Psoas muscle (tissue), 8 donors: ENCODE measurements around the gene SYNPR. TPM values are rescaled to one million over a fixed set of nuclear protein-coding genes. Genes with fewer than 3 reads are reported as not detected.

ENCODE experiments used
- ATAC-seq, 4 donors: fragments of 200-7000 bp; cut with Tn5 transposase; one replicate each; pipeline ENCODE4 v1.9.1; 2020; ENCODE audit warnings: moderate library complexity in 3 of 4, mild to moderate bottlenecking in 2 of 4
- DNase-seq, 2 donors: peaks; one replicate each; pipeline ENCODE4 v3.0.0-alpha.2; 2020
- H3K27ac ChIP-seq: fragments of 200-600 bp; one replicate; pipeline ENCODE4 v1.8.0; 2022
- H3K27me3 ChIP-seq, 3 donors: fragments of 200-600 bp in 1 of 3; one replicate each; pipeline versions ENCODE4 v1.6.1 to v1.8.0; 2013 to 2022; ENCODE audit warnings: low read length in 2 of 3, mild to moderate bottlenecking in 2 of 3, moderate library complexity in 1 of 3; ENCODE audit not compliant: insufficient read depth in 3 of 3
- H3K36me3 ChIP-seq, 2 donors: fragments of 200-600 bp in 1 of 2; one replicate each; pipeline versions ENCODE4 v1.6.1 to v1.8.0; 2013 to 2022; ENCODE audit warnings: low read depth in 1 of 2, mild to moderate bottlenecking in 1 of 2, moderate library complexity in 1 of 2; ENCODE audit not compliant: insufficient read depth in 1 of 2
- H3K4me1 ChIP-seq: fragments of 200-600 bp; one replicate; pipeline ENCODE4 v1.8.0; 2022
- H3K4me3 ChIP-seq: fragments of 200-600 bp; one replicate; pipeline ENCODE4 v1.8.0; 2022; ENCODE audit warnings: mild to moderate bottlenecking
- H3K9me3 ChIP-seq: fragments of 200-600 bp; one replicate; pipeline ENCODE4 v1.8.0; 2022
- WGBS, 3 donors: extraction: QIAGEN DNeasy Blood & Tissue Kit; methylation state at CpG; one replicate each; pipeline versions ENCODE4 v1.1.6 to v1.1.7; 2013; 5-methylcytosine and 5-hydroxymethylcytosine counted together
- intact Hi-C, 2 donors: fragments of 100-400 bp; cut with DNase I; formaldehyde crosslinking; loops; one replicate each; pipeline versions ENCODE4 v1.11.0 to v1.14.2; 2022
- polyA plus RNA-seq, 3 donors: library from polyadenylated mRNA; stranded (reverse); fragments of 200-250 nt; gene quantifications; one replicate each; pipeline ENCODE4 v1.2.3, GENCODE V29; 2013
- total RNA-seq, 4 donors: library from RNA; stranded (reverse); fragmentation: NEBNext Ultra II Directional in 2 of 4; extraction: Animal tissue kit (Norgen Biotek cat#: 25700) in 2 of 4; gene quantifications; one replicate each; pipeline versions ENCODE4 v1.2.1 to v1.2.4, GENCODE V29; 2021 to 2023
- TF ChIP-seq, protein P1 (sequence below): fragments of 200-600 bp; IDR thresholded peaks from one replicate; pipeline ENCODE4 v1.8.0; 2022; ENCODE audit warnings: antibody characterized with exemption
- donor health status: healthy with polysubstance abuse.
- donor health status: DM: no; HTN: no; CAD: no; lungs with moderate emphysema.
- donor health status: Bipolar disorder and iron deficiency.
- donor health status: healthy.
- donor health status: DM: yes; HTN: yes; CAD: no.
- donor health status: DM: no; HTN: no; CAD: no.
- donor health status: DM: no; HTN: no; CAD: no.
- donor health status: DM: yes; HTN: yes; CAD: no.

The SYNPR gene
- total and polyA plus RNA-seq, 7 donors = 0.03 TPM; not detected in 6

DNA sequence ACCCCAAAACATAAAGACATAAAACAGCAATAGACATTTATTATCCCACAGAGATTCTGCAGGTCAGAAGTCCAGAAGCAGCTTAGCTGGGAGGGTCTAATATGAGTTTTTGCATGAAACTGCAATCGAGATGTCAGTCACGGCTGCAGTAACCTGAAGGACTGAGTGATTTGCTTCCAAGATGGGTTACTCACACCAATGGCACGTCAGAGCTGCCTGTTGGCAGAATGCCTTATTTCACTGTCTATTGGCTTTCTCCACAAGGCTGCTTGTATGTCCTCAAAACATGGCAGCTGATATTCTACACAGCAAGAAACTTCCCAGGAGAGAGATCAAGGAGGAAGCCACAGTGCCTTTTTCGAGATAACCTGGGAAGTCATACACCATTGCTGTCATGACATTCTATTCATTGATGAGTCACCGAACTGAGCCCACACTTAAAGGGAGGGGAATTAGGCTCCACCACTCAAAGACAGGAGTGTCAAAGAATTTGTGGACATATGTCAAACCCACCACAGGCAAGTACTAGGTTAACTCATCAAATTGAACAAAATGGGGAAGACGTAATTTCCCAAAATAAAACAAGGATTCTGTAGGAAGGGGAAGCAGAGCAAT is 122.2 kb downstream of the SYNPR start:
- ATAC-seq = no peak
- H3K4me1 ChIP-seq = no peaks in the 10 kb centered on the region
- no peaks in the 10 kb centered on the region for H3K36me3 ChIP-seq
- no peaks in the 10 kb centered on the region for H3K27me3 ChIP-seq
- TF ChIP-seq, protein P1, sequence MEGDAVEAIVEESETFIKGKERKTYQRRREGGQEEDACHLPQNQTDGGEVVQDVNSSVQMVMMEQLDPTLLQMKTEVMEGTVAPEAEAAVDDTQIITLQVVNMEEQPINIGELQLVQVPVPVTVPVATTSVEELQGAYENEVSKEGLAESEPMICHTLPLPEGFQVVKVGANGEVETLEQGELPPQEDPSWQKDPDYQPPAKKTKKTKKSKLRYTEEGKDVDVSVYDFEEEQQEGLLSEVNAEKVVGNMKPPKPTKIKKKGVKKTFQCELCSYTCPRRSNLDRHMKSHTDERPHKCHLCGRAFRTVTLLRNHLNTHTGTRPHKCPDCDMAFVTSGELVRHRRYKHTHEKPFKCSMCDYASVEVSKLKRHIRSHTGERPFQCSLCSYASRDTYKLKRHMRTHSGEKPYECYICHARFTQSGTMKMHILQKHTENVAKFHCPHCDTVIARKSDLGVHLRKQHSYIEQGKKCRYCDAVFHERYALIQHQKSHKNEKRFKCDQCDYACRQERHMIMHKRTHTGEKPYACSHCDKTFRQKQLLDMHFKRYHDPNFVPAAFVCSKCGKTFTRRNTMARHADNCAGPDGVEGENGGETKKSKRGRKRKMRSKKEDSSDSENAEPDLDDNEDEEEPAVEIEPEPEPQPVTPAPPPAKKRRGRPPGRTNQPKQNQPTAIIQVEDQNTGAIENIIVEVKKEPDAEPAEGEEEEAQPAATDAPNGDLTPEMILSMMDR = no peak
- no peak overlapping the region for H3K4me3 ChIP-seq
- intact Hi-C loops = no loop called here
- DNase-seq = no peak
- WGBS, 3 donors = 58 to 67% (median 65%) methylated on average over 6 of the region's 6 CpGs
- no peak overlapping the region for H3K27ac ChIP-seq
- H3K9me3 ChIP-seq = no peaks in the 10 kb centered on the region

DNA sequence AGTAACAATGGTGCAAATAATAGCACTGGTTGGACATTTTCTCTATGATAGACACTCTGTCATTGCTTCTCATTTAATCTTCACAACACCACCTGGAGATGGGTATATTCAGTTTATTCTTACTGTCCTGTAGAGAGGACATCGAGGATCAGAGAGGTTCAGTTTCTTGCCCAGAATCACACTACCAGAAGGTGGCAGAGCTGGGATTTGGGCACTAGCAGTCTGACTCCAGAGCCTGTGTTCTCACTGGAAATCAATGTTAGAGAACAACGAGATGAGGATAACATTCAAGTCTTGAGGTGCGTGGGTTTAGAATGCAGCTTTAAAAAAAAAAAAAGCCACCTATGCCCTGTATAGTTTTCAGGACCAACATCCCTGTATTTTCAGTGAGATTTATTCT is 127.8 kb downstream of the SYNPR start:
- ATAC-seq = no peak
- Histone ChIP-seq H3K36me3 (no peaks in the 10 kb centered on the region), H3K9me3 (no peaks in the 10 kb centered on the region), H3K27ac (no peak overlapping the region), H3K4me3 (no peak overlapping the region), H3K27me3 (no peaks in the 10 kb centered on the region), H3K4me1 (no peaks in the 10 kb centered on the region)
- TF ChIP-seq, protein P1 = no peak
- intact Hi-C loops = no loop called here
- DNase-seq = no peak
- 77 to 81% (median 78%) methylated on average over 3 of the region's 3 CpGs for WGBS, 3 donors

DNA sequence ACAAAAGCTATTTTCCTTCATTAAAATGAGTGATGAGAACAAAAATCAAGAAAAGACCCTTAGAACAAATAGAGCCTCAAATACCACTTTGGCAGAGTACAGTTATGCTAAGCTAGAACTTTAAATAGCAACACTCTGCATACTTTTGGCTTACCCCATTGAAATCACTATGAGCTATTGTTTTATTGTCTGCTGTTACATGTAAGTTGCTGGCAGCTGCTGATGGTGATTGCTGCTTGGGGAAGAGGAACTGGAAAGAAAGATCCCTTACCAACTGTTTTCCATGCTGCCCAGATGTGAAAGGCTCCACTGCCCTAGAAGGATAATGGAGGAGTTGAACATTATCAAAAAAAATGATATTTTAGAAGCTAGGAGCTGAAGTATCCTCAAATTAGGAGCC is 135.4 kb downstream of the SYNPR start:
- no peak overlapping the region for H3K27ac ChIP-seq
- intact Hi-C loops = no loop called here
- H3K4me1 ChIP-seq = no peaks in the 10 kb centered on the region
- ATAC-seq (no peak), DNase-seq (no peak)
- TF ChIP-seq, protein P1 = no peak
- H3K36me3 ChIP-seq = no peaks in the 10 kb centered on the region
- no peaks in the 10 kb centered on the region for H3K27me3 ChIP-seq
- no peak overlapping the region for H3K4me3 ChIP-seq
- H3K9me3 ChIP-seq = no peaks in the 10 kb centered on the region

DNA sequence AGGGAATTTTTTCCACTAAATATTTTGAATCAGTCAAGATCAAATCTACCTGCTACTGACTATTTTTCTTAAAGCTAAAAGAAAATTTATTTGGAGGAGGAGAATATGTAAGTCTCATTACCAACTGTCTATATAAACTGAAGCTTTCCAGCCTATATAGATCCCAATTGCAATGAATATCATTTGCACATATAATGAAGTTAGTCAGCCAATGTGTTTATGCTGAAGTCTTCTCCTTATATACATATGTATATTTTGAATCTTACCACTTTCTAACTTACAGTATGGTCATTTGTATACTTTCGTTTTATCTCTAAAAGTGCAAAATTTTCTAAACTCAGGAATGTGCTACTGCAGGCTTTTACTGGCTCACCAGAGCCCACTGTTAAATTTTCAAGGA is 136.5 kb downstream of the SYNPR start:
- 59 to 65% (median 61%) methylated on average over 1 of the region's 1 CpG for WGBS, 3 donors
- H3K4me3 ChIP-seq = no peak overlapping the region
- no peaks in the 10 kb centered on the region for H3K4me1 ChIP-seq
- H3K27me3 ChIP-seq = no peaks in the 10 kb centered on the region
- H3K27ac ChIP-seq = no peak overlapping the region
- TF ChIP-seq, protein P1 = no peak
- H3K36me3 ChIP-seq = no peaks in the 10 kb centered on the region
- no peaks in the 10 kb centered on the region for H3K9me3 ChIP-seq
- DNase-seq (no peak), ATAC-seq (no peak)
- intact Hi-C loops = no loop called here

DNA sequence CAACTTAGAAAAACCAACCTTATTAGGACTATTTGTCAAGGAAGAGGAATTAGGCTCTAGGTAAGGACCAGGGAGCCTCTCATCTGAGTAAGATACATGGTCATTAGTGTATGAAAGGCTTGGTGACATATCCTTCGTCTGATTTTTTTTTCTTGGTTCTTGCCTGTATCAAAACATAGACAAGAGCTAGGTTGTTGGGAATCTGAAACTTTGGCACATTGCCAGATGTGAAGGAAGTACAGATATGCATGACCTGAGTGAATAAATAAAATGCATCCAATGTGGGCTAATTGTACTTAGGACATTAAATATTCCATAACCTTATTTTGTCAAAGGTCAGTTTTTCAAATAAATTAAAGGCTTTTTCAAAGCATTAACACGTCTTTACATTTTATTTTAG is 151.8 kb downstream of the SYNPR start:
- TF ChIP-seq, protein P1 = no peak
- no peak overlapping the region for H3K27ac ChIP-seq
- intact Hi-C loops = no loop called here
- no peak for ATAC-seq
- no peaks in the 10 kb centered on the region for H3K9me3 ChIP-seq
- H3K4me1 ChIP-seq = no peaks in the 10 kb centered on the region
- H3K4me3 ChIP-seq = no peak overlapping the region
- DNase-seq = no peak
- H3K36me3 ChIP-seq = no peaks in the 10 kb centered on the region
- WGBS, 3 donors = 35 to 48% (median 41%) methylated on average over 2 of the region's 2 CpGs
- H3K27me3 ChIP-seq = no peaks in the 10 kb centered on the region
